Measurements from ENCODE around the gene SLC13A3. TPM values are rescaled to one million over a fixed set of nuclear protein-coding genes. Genes with fewer than 3 reads are reported as not detected.

Gene SLC13A3
- total and polyA plus RNA-seq, 2 of the 4 experiments (the other 2 are of a cell fraction) = 2.5 to 4.2 TPM

- H4K8ac ChIP-seq (ENCODE audit: low read depth in 2 of 2, low read length in 2 of 2) = no peak overlapping the region
- POLR2A ChIA-PET (ENCODE audit: unreplicated experiment) = no interaction called here
- H3K9ac ChIP-seq (ENCODE audit: low read depth, low read length) = no peak overlapping the region
- BruUV-seq (replicated peaks) = no TSS peak
- H3K79me1 ChIP-seq (ENCODE audit: low read depth in 1 of 2, low read length in 2 of 2) = no peaks in the 10 kb centered on the region
- dilution Hi-C loops (cut with HindIII; ENCODE audit: low sequenced_read_pairs, unreplicated experiment) = no loop called here
- H2BK20ac ChIP-seq (ENCODE audit: low read depth, low read length) = no peak overlapping the region
- no peak overlapping the region for H2BK120ac ChIP-seq (ENCODE audit: low read depth, low read length)
- H3K23ac ChIP-seq (ENCODE audit: low read depth, low read length) = no peak overlapping the region
- peaks cover 29% of the 10 kb centered on the region for H3K27me3 ChIP-seq (ENCODE audit: control insufficient read depth, insufficient read depth, low read length)
- no peak overlapping the region for H2BK5ac ChIP-seq (ENCODE audit: low read depth, low read length, poor library complexity, severe bottlenecking)
- no peak overlapping the region for H3K14ac ChIP-seq (replicated peaks; ENCODE audit: low read depth, low read length)
- H3K9me3 ChIP-seq (ENCODE audit: control insufficient read depth, insufficient read depth, low read length) = no peaks in the 10 kb centered on the region
- no peak overlapping the region for H3K18ac ChIP-seq (ENCODE audit: low read depth, low read length)
- no peak overlapping the region for H3K56ac ChIP-seq (ENCODE audit: extremely low read depth, insufficient read depth, low read length)
- 93% methylated on average over 2 of the region's 8 CpGs; no CpG with 5 or more reads in 1 of the 2 experiments for WGBS, 2 experiments (ENCODE audit: extremely low coverage in 2 of 2, insufficient read length in 1 of 2)
- no peak overlapping the region for H2AFZ ChIP-seq (replicated peaks; ENCODE audit: low read length, poor library complexity)
- ATAC-seq (ENCODE audit: low read depth) (no peak), DNase-seq (no peak)
- no peak overlapping the region for H3K4me2 ChIP-seq (ENCODE audit: low read depth, low read length)
- CTCF ChIA-PET = interaction anchor here (0.6 kb wide), 1 partner anchor 164 kb away, joined by 3 read pairs; no protein-coding TSS in a partner anchor
- H3K4me1 ChIP-seq (ENCODE audit: control insufficient read depth, insufficient read depth, low read length) = peaks cover 3% of the 10 kb centered on the region; the same call in 1 of the 2 replicates
- no peak overlapping the region for H4K91ac ChIP-seq (ENCODE audit: insufficient read depth, low read depth, low read length)
- no peak overlapping the region for H3K27ac ChIP-seq (ENCODE audit: insufficient read depth, low read length)
- in situ Hi-C loops (cut with MboI; ENCODE audit: low sequenced_read_pairs) = no loop called here
- H3K4ac ChIP-seq (ENCODE audit: low read depth, low read length) = no peak overlapping the region
- H2BK15ac ChIP-seq (ENCODE audit: low read depth, low read length) = no peak overlapping the region
- no peak overlapping the region for H2AK5ac ChIP-seq (ENCODE audit: low read depth, low read length)
- intact Hi-C loops (cut with micrococcal nuclease) = no loop called here
- H4K20me1 ChIP-seq (ENCODE audit: insufficient read depth, low read length) = no peaks in the 10 kb centered on the region
- no peak overlapping the region for H2AK9ac ChIP-seq (replicated peaks; ENCODE audit: low read depth, low read length, poor library complexity)
- no peaks in the 10 kb centered on the region for H3K36me3 ChIP-seq (ENCODE audit: control insufficient read depth, insufficient read depth, low read length)
- no peak overlapping the region for H3K4me3 ChIP-seq (ENCODE audit: insufficient read depth, low read depth, low read length)
- no peaks in the 10 kb centered on the region for H3K9me1 ChIP-seq (ENCODE audit: insufficient read depth, low read length)
- H4K5ac ChIP-seq (ENCODE audit: low read depth, low read length) = no peak overlapping the region
- TF ChIP-seq MAZ (IDR thresholded peaks at IDR 0.05; ENCODE audit: borderline replicate concordance, low read depth, low read length) (no peak), POLR2A (IDR thresholded peaks at IDR 0.05; ENCODE audit: low read depth, low read length) (no peak), NFE2L2 (IDR thresholded peaks at IDR 0.05; ENCODE audit: low read depth, low read length) (no peak)
Observed at GRCh38 chr20:46648903-46649649, 2.2 kb downstream of the SLC13A3 start.
